Right cardiac atrium (tissue), 5 donors: ENCODE results near the gene TP73. TPM values are rescaled to one million over a fixed set of nuclear protein-coding genes. Genes with fewer than 3 reads are reported as not detected.

Source experiments
- ATAC-seq, 2 donors: fragments of 200-7000 bp; cut with Tn5 transposase; one replicate each; pipeline versions ENCODE4 v1.8.0 to v1.9.1; 2020; ENCODE audit warnings: moderate library complexity in 2 of 2, mild to moderate bottlenecking in 1 of 2
- DNase-seq, 3 donors: peaks; one replicate each; pipeline ENCODE4 v3.0.0-alpha.2; 2020
- H3K27ac ChIP-seq: one replicate; pipeline ENCODE4 v1.5.1; 2013; ENCODE audit warnings: mild to moderate bottlenecking, low read length, control low read depth, moderate library complexity
- H3K27me3 ChIP-seq: one replicate; pipeline ENCODE4 v1.6.1; 2013; ENCODE audit not compliant: control insufficient read depth, insufficient read depth
- H3K4me1 ChIP-seq: one replicate; pipeline ENCODE4 v1.6.1; 2013; ENCODE audit warnings: low read length; ENCODE audit not compliant: control insufficient read depth, insufficient read depth
- H3K4me3 ChIP-seq: one replicate; pipeline ENCODE4 v1.5.1; 2013; ENCODE audit warnings: low read length, control low read depth
- H3K9me3 ChIP-seq: one replicate; pipeline ENCODE4 v1.6.1; 2013; ENCODE audit warnings: low read length; ENCODE audit not compliant: control insufficient read depth
- WGBS: extraction: QIAGEN DNeasy Blood & Tissue Kit; methylation state at CpG from one replicate; pipeline ENCODE4 v1.1.7; 2013; 5-methylcytosine and 5-hydroxymethylcytosine counted together
- intact Hi-C, 4 donors: fragments of 100-400 bp; cut with DNase I; formaldehyde crosslinking; loops; one replicate each; pipeline versions ENCODE4 v1.11.0 to v1.14.0; 2022 to 2023
- polyA plus RNA-seq: library from polyadenylated mRNA; stranded (reverse); fragments of 200-250 nt; gene quantifications from one replicate; pipeline ENCODE4 v1.2.3, GENCODE V29; 2013
- total RNA-seq, 4 donors: library from RNA; stranded (reverse); fragmentation: NEBNext Ultra II Directional; extraction: Animal tissue kit (Norgen Biotek cat#: 25700); gene quantifications; one replicate each; pipeline ENCODE4 v1.2.1, GENCODE V29; 2021
- donor health status: healthy with polysubstance abuse.
- donor health status: DM: no; HTN: yes; CAD: no.
- donor health status: DM: no; HTN: no; CAD: no.
- donor health status: DM: no; HTN: yes; CAD: no; lungs with severe emphysema.
- donor health status: DM: yes; HTN: yes; CAD: no.

TP73 gene
- total and polyA plus RNA-seq, 5 donors, result 0.07 to 0.18 TPM; not detected in 3

DNA sequence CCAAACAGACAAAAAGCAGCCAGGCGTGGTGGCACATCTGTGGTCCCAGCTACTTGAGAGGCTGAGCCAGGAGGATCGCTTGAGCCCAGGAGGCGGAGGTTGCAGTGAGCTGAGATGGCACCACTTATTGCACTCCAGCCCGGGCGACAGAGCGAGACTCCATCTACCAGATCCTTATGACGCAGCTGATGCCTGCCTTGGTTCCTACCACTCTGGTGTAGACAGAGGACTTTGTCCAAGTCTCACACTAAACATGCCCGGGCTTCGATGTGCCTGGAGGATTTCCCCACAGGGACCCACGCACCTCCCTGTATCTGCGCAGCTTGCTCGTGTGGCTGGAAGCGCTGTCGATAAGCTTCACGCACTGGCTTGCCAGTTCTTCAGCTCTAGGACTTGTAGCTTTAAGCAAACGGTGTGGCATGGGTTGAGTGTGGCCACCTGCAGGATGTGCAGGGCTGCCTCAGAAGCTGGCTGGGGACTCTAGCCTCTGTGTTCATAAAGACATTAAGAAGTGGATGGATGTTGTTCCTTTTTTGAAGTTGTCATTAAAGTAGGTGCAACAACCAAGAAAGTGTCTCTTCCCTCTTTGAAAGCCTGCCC, 22.7 kb upstream of the TP73 start:
- ATAC-seq (no peak), DNase-seq (peak in 2 of 3 donors; percentile 23 to 37)
- H3K4me3 ChIP-seq, result no peak overlapping the region
- no peak overlapping the region for H3K27ac ChIP-seq
- intact Hi-C loops, result no loop called here
- H3K27me3 ChIP-seq, result no peaks in the 10 kb centered on the region
- 91% methylated on average over 16 of the region's 16 CpGs for WGBS
- no peaks in the 10 kb centered on the region for H3K9me3 ChIP-seq
- no peaks in the 10 kb centered on the region for H3K4me1 ChIP-seq

DNA sequence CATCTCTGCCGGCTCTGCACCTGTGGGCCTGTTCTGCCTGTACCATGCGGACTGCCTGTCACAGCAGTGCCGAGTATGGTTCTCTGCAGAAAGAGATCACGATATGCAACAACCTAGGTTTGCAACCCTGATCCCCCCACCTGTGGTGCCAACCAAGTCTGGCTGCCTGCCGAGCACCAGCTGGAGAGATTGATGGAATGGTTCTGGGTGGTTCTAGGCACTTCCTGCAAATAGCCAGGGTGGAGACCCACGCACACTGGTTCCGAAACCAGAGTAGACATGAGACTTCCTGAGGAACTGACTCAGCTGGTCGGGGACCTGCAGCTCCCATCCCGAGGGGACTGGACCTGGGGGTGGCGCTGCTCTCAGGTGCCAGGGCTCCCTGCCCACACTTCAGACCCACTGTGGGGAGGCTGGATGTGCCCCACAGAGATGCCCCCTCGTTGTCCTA, 22.1 kb upstream of the TP73 start:
- intact Hi-C loops, result no loop called here
- Histone ChIP-seq H3K9me3 (no peaks in the 10 kb centered on the region), H3K27ac (no peak overlapping the region), H3K4me3 (no peak overlapping the region), H3K4me1 (no peaks in the 10 kb centered on the region), H3K27me3 (no peaks in the 10 kb centered on the region)
- DNase-seq (peak in 1 of 3 donors; percentile 51), ATAC-seq (no peak)
- 61% methylated on average over 11 of the region's 11 CpGs for WGBS

DNA sequence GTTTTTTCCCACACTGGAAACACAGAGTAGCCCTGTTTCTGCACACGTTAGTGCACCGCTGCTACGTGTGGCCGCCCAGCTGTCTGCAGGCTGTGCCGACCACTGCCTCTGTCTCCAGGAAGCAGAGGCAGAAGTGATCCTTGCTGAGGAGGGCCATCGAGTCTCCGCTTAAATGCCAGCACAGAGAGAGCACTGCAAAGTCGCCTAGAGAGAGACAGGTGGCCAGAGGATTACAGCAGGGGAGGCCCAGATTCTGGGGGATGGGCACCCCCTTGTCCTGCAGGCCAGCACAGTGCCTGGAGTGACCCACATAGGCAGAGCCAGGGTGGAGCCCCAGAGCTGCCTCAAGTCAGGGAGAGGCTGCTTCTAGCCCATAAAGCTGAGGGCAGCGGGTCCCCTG, 21.4 kb upstream of the TP73 start:
- Histone ChIP-seq H3K27ac (no peak overlapping the region), H3K27me3 (no peaks in the 10 kb centered on the region), H3K9me3 (no peaks in the 10 kb centered on the region), H3K4me1 (no peaks in the 10 kb centered on the region), H3K4me3 (no peak overlapping the region)
- DNase-seq (peak in 1 of 3 donors; percentile 28), ATAC-seq (peak in 1 of 2 donors; percentile 20)
- WGBS, result 80% methylated on average over 9 of the region's 9 CpGs
- intact Hi-C loops, result no loop called here

DNA sequence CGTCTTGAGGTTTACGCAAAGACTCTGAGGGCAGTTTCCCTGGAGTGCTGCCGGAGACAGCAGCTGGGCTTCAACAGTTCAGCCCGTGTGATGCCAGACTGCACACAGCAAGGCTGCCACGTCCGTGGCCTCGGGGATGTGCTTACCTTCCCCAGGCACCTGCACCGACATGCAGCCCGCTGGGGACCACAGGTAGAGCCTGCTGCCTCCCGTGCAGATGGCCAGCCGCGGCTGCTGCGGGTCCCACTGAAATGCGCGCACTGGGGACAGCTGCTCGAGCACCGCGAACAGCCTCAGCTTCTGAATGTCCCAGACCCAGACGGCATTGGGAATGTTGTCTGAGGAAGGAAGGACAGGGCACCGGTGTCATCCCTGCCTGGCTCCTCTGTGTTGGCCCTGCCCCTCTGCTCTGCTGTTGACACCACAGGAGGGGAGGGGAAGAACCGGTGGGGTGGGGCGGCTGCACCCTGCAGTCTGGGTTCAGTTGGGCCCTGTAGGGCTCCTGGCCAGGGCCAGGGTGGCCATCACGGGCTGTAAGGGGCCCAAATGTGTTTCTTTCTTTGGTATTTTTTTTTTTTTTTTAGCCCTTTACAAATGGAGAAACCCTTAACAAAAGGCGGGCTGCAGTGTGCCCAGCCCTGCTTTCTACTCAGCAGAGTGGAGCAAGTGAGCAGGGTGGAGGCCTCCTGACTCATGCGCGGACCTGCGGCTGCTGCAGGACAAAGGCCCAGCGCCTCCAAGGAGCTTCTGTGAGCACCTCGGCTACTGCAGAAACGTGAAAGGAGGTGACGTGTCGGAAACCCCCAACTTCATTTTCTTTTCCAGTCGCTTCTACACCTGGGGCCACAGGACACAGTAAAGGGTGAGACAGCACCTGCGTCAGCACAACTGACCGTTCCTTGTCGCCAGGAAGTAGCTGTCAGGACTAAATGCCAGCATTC, 20.7 kb upstream of the TP73 start:
- no peak overlapping the region for H3K4me3 ChIP-seq
- no peaks in the 10 kb centered on the region for H3K27me3 ChIP-seq
- no peaks in the 10 kb centered on the region for H3K4me1 ChIP-seq
- H3K27ac ChIP-seq, result no peak overlapping the region
- intact Hi-C loops, result no loop called here
- 89% methylated on average over 36 of the region's 36 CpGs for WGBS
- ATAC-seq, result no peak
- peak in 1 of 3 donors; percentile 45 for DNase-seq
- H3K9me3 ChIP-seq, result no peaks in the 10 kb centered on the region

DNA sequence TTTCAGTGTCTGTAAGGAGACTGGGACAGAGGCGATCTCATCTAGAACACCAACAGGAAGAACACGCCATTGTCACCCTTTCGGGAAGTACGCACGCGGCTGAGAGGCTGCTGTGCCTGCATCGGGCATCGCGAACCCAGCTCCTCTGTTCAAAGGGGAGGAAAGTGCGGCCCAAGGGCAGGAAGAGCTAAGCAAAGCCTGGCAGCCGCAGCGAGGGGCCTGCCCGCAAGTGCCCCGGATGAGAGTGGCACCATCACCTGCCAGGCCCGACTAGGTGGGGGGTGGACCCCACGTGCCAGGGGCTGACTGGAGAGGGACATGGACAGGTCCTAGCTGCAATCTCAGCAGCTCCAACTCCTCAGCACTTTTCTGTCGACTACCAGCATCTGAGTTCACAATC, 20.0 kb upstream of the TP73 start:
- H3K27me3 ChIP-seq, result no peaks in the 10 kb centered on the region
- H3K9me3 ChIP-seq, result no peaks in the 10 kb centered on the region
- H3K4me3 ChIP-seq, result no peak overlapping the region
- peak in 1 of 3 donors; percentile 51 for DNase-seq
- no peaks in the 10 kb centered on the region for H3K4me1 ChIP-seq
- no peak overlapping the region for H3K27ac ChIP-seq
- ATAC-seq, result no peak
- intact Hi-C loops, result no loop called here
- WGBS, result 95% methylated on average over 17 of the region's 17 CpGs

DNA sequence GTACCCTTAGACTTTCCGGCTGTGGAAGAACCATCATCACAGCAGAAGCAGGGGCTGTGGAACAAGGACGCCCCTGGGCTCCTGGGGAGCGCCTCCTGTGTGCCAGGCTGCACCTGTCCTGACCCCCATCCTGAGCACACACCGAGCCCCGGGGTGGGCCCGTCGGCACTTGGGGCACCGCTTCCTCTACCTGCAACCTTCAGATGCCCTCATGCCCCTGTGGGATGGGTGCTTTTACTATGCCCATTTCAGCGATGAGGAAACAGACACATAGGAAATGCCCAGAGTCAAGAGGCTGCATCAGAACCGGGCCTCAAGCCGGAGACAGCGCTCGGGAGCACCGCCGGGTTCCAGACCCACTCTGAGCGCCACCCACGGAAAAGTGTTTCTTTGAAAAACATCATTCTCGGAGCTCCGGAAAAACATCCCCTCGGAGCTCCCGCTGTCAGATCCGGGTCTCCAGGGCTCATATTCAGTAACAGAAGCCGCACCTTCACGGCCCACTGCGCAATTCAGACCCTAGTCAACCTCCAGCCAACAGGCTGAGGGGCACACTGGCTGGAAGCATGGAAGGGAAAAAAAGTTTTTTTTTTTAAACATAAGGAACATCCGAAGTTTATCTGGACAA, 19.5 kb upstream of the TP73 start:
- intact Hi-C loops, result no loop called here
- no peaks in the 10 kb centered on the region for H3K9me3 ChIP-seq
- H3K4me1 ChIP-seq, result no peaks in the 10 kb centered on the region
- ATAC-seq, result no peak
- DNase-seq, result peak in 1 of 3 donors; percentile 31
- 94% methylated on average over 26 of the region's 26 CpGs for WGBS
- no peak overlapping the region for H3K4me3 ChIP-seq
- H3K27ac ChIP-seq, result no peak overlapping the region
- H3K27me3 ChIP-seq, result no peaks in the 10 kb centered on the region

DNA sequence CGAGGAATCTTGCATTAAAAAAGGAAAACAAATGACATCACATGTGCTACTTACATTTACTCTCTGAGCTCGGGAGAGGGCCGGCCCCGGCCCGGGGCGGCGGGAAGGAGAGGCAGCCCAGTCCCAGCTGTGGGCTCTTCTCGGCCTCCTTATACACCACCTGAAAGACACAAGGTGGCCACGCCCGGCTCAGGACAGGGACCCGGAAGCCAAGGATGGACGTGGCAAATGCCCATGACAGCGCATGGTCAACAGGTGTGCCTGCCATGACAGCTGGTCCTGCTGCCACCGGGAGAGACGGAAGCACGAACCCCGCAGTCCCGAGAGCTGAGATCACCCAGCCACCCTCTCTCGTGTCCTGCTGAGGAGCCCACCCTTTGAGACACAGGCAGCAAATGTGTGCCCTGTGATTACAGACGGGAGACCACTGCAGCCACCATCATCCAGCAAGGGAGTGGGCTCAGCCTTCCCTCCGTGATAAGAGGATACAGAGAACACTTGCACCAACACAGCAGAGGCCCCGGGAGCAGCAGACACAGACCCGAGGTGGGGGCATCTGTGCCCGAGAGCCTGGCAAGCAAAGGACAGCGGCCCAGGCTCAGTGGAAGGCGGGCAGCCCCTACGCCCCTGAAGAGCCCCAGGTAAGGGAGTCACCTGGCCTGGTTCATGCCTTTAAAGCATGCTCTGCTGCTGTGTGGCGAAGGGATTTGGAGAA, 18.8 kb upstream of the TP73 start:
- Histone ChIP-seq H3K27ac (no peak overlapping the region), H3K4me1 (no peaks in the 10 kb centered on the region), H3K9me3 (no peaks in the 10 kb centered on the region), H3K4me3 (no peak overlapping the region), H3K27me3 (no peaks in the 10 kb centered on the region)
- ATAC-seq (no peak), DNase-seq (peak in 1 of 3 donors; percentile 57)
- 91% methylated on average over 28 of the region's 28 CpGs for WGBS
- intact Hi-C loops, result no loop called here

DNA sequence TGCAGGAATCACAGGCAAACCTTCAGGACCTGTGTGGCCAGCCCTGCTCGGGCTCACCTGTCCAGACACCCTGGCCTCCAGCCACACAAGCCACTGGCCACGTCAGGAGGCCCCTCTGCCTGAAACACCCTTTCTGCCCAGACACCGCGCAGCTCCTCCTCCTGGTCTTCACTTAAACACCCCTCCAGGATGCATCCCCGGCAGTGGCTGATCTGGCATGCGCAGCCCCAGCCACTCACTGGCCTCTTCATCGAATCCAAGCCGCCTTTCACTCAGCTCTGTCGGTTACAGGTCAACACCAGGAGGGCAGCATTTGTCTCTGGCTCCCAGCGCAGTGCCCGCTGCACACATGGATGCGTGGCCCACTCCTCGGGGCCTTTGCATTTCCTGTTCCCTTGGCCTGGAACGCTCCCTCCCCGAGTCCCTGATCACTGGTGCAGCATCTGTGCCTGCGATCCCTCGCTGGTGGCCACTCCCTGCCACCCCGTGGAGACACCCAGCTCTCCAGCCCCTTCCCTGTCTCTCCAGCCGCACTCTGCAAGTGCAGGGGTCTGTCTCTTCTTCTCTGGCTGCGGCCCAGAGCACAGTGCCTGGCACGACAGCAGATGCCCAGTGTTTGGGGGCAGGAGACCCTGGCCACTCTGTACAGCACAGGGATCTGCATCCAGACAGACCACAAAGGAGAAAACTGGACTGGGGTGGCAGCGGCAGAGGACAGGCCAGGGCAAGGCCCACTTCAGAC, 18.1 kb upstream of the TP73 start:
- Histone ChIP-seq H3K27ac (no peak overlapping the region), H3K4me1 (no peaks in the 10 kb centered on the region), H3K4me3 (no peak overlapping the region), H3K9me3 (no peaks in the 10 kb centered on the region), H3K27me3 (no peaks in the 10 kb centered on the region)
- ATAC-seq (no peak), DNase-seq (peak in 1 of 3 donors; percentile 41)
- intact Hi-C loops, result no loop called here
- 94% methylated on average over 22 of the region's 22 CpGs for WGBS

DNA sequence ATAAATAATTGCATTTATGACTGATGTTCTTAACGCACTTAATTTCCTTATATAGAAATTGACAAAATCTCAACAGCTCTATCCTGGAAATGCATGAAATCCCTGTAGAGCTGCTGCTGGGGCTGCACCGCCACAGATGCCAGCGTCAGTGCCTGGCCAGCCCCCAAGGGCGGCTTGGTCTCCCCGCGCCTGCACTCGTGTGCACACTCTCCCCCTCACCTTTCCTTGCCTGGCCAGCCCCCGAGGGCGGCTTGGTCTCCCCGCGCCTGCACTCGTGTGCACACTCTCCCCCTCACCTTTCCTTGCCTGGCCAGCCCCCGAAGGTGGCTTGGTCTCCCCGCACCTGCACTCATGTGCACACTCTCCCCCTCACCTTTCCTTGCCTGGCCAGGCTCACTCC, 16.2 kb upstream of the TP73 start:
- Histone ChIP-seq H3K27me3 (no peaks in the 10 kb centered on the region), H3K27ac (no peak overlapping the region), H3K4me1 (no peaks in the 10 kb centered on the region), H3K4me3 (no peak overlapping the region), H3K9me3 (no peaks in the 10 kb centered on the region)
- DNase-seq (peak in 1 of 3 donors; percentile 14), ATAC-seq (no peak)
- intact Hi-C loops, result no loop called here
- 93% methylated on average over 14 of the region's 14 CpGs for WGBS

DNA sequence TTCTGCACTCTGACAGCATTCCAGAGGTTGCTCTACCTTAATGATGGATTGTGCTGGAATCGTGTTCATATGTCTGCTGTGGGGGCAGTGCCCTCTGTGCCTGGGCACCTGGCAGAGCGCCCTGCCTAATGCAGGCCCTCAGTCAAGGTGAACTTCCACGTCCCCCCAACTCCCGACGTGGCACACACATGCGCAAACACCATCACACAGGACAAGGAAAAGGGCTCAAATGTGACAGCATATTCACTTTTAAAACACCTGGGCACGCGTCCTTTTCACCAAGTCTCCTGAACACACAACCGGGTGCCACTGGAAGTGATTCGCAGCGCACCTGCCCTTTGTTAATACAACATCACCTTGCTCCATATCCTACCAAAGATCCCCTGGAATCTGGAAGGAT, 15.8 kb upstream of the TP73 start:
- Histone ChIP-seq H3K4me3 (no peak overlapping the region), H3K4me1 (no peaks in the 10 kb centered on the region), H3K27ac (no peak overlapping the region), H3K9me3 (no peaks in the 10 kb centered on the region), H3K27me3 (no peaks in the 10 kb centered on the region)
- no peak for ATAC-seq
- peak in 1 of 3 donors; percentile 24 for DNase-seq
- intact Hi-C loops, result no loop called here
- 95% methylated on average over 11 of the region's 11 CpGs for WGBS
